Stimulated activated CD8-positive, alpha-beta memory T cell treated with anti-CD3 and anti-CD28 coated beads, Interleukin-4, amount 100 ng/mL, for 4 hours (primary cell): ENCODE data around the gene G3BP1.
"Not testable (repeated sequence)": the region's sequence is repeated elsewhere in the genome, so short reads cannot be mapped to it uniquely, and the experiment has no call there.

Experiments
- DNase-seq, 2 donors: peaks; one replicate each; pipeline ENCODE4 v3.0.0-alpha.2; 2020; ENCODE audit warnings: low read depth in 2 of 2, low spot score in 1 of 2

The G3BP1 gene

GRCh38 chr5:151856861-151857260 is 85.1 kb downstream of the G3BP1 start:
- no peak for DNase-seq

GRCh38 chr5:151860867-151861266 is 89.1 kb downstream of the G3BP1 start:
- not testable (repeated sequence) for DNase-seq
